Measurements from ENCODE around the gene RALA. TPM values are rescaled to one million over a fixed set of nuclear protein-coding genes. Genes with fewer than 3 reads are reported as not detected.

Gene RALA
- polyA plus RNA-seq, 6 donors from 2014 or later = 28.2 to 52.2 (median 40.2) TPM

DNA sequence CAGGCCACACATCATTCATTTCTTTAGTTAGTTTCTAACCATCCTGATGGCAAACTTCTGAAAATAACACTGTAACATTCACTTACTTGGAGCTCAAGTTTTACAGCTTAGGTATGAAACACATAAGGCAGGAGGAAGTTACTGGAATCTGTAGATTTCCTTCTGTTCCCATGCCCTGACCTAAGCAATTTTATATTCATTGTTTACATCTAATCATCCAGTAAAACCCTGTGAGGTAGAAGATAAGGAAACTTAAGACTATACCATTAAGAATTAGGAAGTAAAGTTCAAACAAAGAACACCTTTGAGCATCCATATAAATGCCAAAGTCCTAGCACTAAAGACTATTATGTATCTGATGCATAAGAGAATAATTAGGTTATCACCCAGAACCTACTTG, 19.5 kb downstream of the RALA start:
- Mint-ChIP-seq H3K27ac (peak overlapping the region in 1 of 6 donors; percentile 85), H3K36me3 (peaks cover 0 to 11% of the 10 kb centered on the region in 2 donors), H3K4me1 (peaks cover 35 to 59% (median 53%) of the 10 kb centered on the region in 3 donors), H3K27me3 (no peaks in the 10 kb centered on the region), H3K9me3 (peaks cover 0 to 1% (median 0%) of the 10 kb centered on the region in 7 donors), H3K4me3 (no peak overlapping the region)
- no peak for ATAC-seq (ENCODE audit: low read depth in 2 of 2)
- no peak for DNase-seq

DNA sequence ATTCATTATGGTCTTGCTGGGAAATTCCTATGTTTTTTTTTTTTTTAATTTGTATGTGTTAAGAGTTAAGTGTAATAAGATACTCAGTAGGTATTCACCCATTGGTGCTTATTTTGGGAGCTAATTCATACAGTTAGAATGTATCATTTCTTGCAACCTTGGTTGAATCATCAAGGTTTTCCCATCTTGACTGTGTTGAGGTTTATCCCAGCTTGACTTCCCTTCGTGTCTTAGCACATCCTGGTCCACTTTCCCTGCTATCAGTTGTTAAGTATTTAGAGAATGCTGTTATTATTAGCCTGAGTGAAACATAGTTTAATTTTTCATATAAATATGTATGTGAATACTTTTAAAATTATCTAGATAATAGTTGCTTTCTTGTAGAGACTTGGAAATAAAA, 20.8 kb downstream of the RALA start:
- no peak overlapping the region for H3K4me3 Mint-ChIP-seq
- no peak for ATAC-seq (ENCODE audit: low read depth in 2 of 2)
- peaks cover 0 to 1% (median 0%) of the 10 kb centered on the region in 7 donors for H3K9me3 Mint-ChIP-seq
- H3K36me3 Mint-ChIP-seq = peaks cover 0 to 9% of the 10 kb centered on the region in 2 donors
- no peaks in the 10 kb centered on the region for H3K27me3 Mint-ChIP-seq
- peak overlapping the region in 2 of 6 donors; percentile 12 to 36 for H3K27ac Mint-ChIP-seq
- peaks cover 42 to 57% (median 53%) of the 10 kb centered on the region in 3 donors for H3K4me1 Mint-ChIP-seq
- no peak for DNase-seq

DNA sequence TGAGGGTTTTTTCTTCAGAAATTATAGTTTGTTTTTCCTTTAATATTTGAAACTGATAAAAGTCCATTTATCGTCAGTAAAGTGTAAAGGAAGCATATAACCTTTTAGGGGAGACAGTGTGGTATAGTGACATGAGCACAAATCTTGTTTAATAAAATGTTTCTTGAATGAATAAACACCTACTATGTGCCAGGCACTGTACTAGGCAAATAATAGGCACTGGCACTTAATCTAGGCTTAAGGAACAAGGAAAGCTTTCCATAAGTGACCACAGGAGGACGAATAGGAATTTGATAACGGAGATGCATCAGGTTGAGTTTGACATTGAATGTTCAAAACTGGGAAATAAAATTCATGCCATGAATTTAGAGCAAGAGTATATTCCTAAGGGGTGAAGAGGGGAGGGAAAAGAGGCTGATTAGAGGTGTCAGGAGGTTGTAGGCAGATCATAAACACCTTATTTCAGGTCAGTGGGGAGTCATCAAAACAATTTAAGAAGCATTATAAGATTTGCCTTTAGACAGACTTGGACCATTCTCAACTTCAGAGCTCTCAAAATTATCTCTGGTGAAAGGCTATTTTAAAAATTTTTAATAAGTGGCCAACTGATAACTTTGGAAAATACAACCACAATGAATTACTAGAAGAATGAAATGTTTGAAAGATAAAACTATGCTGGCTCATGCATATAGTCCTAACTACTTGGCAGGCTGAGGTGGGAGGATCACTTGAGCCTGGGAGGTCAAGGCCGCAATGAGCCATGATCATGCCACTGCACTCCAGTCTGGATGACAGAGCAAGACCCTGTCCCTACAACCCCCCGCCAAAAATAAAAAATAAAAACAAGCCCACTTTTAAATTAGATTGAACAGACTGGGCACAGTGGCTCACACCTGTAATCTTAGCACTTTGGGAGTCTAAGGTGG, 22.4 kb downstream of the RALA start:
- DNase-seq (no peak), ATAC-seq (ENCODE audit: low read depth in 2 of 2) (no peak)
- peaks cover 0 to 7% of the 10 kb centered on the region in 2 donors for H3K36me3 Mint-ChIP-seq
- no peaks in the 10 kb centered on the region for H3K27me3 Mint-ChIP-seq
- H3K9me3 Mint-ChIP-seq = peaks cover 0 to 1% (median 0%) of the 10 kb centered on the region in 7 donors
- peak overlapping the region in 2 of 6 donors; percentile 3 to 39 for H3K27ac Mint-ChIP-seq
- H3K4me1 Mint-ChIP-seq = peaks cover 39 to 56% (median 51%) of the 10 kb centered on the region in 3 donors
- peak overlapping the region in 1 of 8 donors; percentile 21 for H3K4me3 Mint-ChIP-seq

DNA sequence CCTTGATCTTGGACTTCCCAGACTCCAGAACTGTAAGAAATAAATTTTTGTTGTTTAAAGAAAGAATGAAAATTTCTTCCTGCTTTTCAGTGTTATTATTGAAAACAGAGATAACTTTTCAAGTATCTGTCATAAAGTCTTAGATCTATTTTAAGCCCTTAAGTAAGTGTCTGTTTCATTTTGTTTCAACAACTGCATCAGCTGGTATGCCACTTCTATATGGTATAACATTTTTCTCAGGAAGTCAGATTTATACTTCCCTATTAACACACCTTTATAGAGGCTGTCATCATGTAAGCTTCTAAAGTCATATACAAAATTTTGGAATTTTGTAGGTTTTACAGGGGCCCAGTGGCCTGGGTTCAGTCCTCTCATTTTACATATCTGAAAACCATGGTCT, 24.4 kb downstream of the RALA start:
- DNase-seq = no peak

DNA sequence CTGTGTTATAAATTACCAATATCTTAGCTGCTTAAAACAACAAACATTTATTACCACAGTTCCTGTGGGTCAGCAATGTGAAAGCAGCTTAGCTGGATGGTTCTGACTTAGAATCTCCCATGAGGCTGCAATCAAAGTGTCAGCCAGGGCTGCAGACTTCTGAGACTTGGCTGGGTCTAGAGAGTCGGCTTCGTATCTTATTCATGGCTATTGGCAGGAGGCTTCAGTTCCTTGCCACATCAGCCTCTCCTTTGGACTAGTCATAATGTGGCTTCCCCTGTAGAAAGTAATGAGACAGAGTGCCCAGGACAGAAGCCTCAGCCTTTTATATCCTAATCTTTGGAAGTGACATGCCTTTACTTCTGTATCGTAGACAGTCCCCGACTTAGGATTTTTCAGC, 27.3 kb downstream of the RALA start:
- peaks cover 8 to 14% of the 10 kb centered on the region in 2 donors for H3K36me3 Mint-ChIP-seq
- DNase-seq (no peak), ATAC-seq (ENCODE audit: low read depth in 2 of 2) (no peak)
- H3K9me3 Mint-ChIP-seq = peaks cover 4 to 7% (median 5%) of the 10 kb centered on the region in 7 donors
- no peaks in the 10 kb centered on the region for H3K27me3 Mint-ChIP-seq
- H3K4me3 Mint-ChIP-seq = no peak overlapping the region
- peak overlapping the region in 1 of 6 donors; percentile 21 for H3K27ac Mint-ChIP-seq
- peaks cover 24 to 47% (median 41%) of the 10 kb centered on the region in 3 donors for H3K4me1 Mint-ChIP-seq

More for the DNA sequence above, 24.4 kb downstream of the RALA start:
- H3K9me3 Mint-ChIP-seq = peaks cover 0 to 1% (median 0%) of the 10 kb centered on the region in 7 donors
- H3K36me3 Mint-ChIP-seq = peaks cover 0 to 4% of the 10 kb centered on the region in 2 donors
- no peaks in the 10 kb centered on the region for H3K27me3 Mint-ChIP-seq
- peaks cover 24 to 46% (median 38%) of the 10 kb centered on the region in 3 donors for H3K4me1 Mint-ChIP-seq
- no peak for ATAC-seq (ENCODE audit: low read depth in 2 of 2)
- H3K4me3 Mint-ChIP-seq = no peak overlapping the region
- peak overlapping the region in 1 of 6 donors; percentile 49 for H3K27ac Mint-ChIP-seq

DNA sequence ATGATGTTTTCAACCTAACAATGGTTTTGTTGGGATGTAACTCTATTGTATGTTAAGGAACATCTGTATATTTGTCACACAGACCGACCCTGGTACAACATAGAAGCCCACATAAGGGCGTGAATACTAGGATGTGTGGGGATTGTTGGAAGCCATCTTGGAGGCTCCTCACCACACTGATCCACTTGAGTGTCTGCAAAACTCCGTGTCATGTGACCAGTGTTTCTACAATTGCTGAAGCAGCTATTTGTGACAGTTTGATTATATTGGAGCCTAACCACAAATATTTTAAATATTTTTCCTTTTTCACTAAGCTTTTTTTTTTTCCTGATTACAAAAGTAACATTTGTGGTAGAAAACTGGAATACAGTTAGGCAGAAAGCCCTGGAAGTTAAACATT, 27.9 kb downstream of the RALA start:
- Mint-ChIP-seq H3K4me3 (peak overlapping the region in 1 of 8 donors; percentile 15), H3K4me1 (peaks cover 25 to 51% (median 41%) of the 10 kb centered on the region in 3 donors), H3K36me3 (peaks cover 8 to 14% of the 10 kb centered on the region in 2 donors), H3K27me3 (no peaks in the 10 kb centered on the region), H3K9me3 (peaks cover 4 to 7% (median 5%) of the 10 kb centered on the region in 7 donors), H3K27ac (no peak overlapping the region)
- ATAC-seq (ENCODE audit: low read depth in 2 of 2) = no peak
- DNase-seq = no peak

DNA sequence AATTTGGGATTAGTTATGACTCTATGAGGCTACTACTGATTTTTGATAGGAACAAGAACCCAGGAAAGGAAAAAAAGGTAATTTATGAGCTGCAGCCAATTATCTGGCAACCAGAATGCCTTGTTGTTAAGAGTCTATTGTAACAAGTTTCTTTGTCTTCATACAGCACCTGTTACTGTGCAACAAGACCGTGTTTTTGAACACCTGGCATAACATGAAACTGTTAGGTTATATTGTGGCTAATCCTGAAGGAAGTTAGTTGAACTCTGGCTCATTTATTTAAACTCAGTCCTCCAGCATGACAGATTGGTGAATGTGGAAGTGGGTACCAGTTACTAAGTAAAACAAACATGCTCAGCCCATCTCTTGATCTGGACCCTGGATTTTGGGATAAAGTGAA, 33.0 kb downstream of the RALA start:
- DNase-seq (no peak), ATAC-seq (ENCODE audit: low read depth in 2 of 2) (no peak)
- H3K9me3 Mint-ChIP-seq = peaks cover 4 to 21% (median 10%) of the 10 kb centered on the region in 7 donors
- peak overlapping the region in 3 of 6 donors; percentile 11 to 56 (median 34) for H3K27ac Mint-ChIP-seq
- H3K4me3 Mint-ChIP-seq = no peak overlapping the region
- H3K4me1 Mint-ChIP-seq = peaks cover 14 to 32% (median 30%) of the 10 kb centered on the region in 3 donors
- peaks cover 15 to 20% of the 10 kb centered on the region in 2 donors for H3K36me3 Mint-ChIP-seq
- H3K27me3 Mint-ChIP-seq = no peaks in the 10 kb centered on the region

DNA sequence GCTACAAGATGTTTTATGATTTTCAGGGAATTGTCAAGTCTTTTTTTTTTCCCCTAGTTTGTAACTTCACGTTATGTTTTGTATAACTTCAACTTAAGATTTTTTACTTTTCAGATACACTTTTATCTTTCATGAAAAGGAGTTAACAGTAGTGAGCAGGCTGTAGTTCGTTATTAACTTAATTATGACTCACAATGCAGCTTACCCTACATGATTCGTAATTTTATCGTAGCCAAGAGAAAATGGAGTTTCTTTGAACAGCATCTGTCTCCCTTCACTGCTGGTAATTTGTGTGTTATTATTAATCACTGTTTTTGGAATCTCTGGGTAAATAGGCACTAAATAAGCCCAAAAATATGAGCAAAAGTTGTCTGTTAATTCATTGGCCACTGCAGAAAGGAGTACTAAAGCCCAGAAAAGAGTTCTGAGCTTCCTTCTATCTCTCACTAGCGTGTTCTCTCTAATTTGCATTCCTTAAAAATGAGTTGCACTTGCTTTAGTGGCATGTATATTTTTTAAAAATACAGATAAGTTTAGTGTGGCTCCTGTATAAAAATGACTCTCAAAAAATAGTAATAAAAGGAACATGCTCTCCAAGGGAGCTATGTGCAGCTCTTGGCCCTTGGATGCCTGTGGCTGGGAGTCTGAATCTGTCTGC, 36.1 kb downstream of the RALA start:
- Mint-ChIP-seq H3K4me1 (peaks cover 9 to 35% (median 28%) of the 10 kb centered on the region in 3 donors), H3K9me3 (peaks cover 4 to 28% (median 15%) of the 10 kb centered on the region in 7 donors)

DNA sequence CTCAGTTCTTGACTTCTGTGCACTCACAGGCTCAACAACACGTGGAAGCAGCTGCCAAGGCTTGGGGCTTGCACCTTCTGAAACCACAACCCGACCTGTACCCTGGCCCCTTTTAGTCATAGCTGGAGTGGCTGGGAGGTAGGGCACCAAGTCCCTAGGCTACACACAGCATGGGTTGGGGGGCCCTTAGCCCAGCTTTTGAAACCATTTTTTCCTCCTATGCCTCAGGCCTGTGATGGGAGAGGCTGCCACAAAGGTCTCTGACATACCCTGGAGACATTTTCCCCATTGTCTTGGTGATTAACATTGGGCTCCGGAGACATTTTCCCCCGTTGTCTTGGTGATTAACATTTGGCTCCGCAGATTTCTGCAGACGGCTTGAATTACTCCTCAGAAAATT, 38.6 kb downstream of the RALA start:
- peaks cover 0 to 22% (median 10%) of the 10 kb centered on the region in 7 donors for H3K9me3 Mint-ChIP-seq
- peaks cover 26 to 29% of the 10 kb centered on the region in 2 donors for H3K36me3 Mint-ChIP-seq
- H3K27ac Mint-ChIP-seq = no peak overlapping the region
- no peak overlapping the region for H3K4me3 Mint-ChIP-seq
- H3K27me3 Mint-ChIP-seq = no peaks in the 10 kb centered on the region
- DNase-seq (no peak), ATAC-seq (ENCODE audit: low read depth in 2 of 2) (no peak)
- peaks cover 0 to 34% (median 20%) of the 10 kb centered on the region in 3 donors for H3K4me1 Mint-ChIP-seq

More for the DNA sequence above, 36.1 kb downstream of the RALA start:
- DNase-seq = no peak
- no peak for ATAC-seq (ENCODE audit: low read depth in 2 of 2)
- Mint-ChIP-seq H3K27ac (peak overlapping the region in 1 of 6 donors; percentile 22), H3K4me3 (no peak overlapping the region), H3K36me3 (peaks cover 23 to 29% of the 10 kb centered on the region in 2 donors), H3K27me3 (no peaks in the 10 kb centered on the region)

DNA sequence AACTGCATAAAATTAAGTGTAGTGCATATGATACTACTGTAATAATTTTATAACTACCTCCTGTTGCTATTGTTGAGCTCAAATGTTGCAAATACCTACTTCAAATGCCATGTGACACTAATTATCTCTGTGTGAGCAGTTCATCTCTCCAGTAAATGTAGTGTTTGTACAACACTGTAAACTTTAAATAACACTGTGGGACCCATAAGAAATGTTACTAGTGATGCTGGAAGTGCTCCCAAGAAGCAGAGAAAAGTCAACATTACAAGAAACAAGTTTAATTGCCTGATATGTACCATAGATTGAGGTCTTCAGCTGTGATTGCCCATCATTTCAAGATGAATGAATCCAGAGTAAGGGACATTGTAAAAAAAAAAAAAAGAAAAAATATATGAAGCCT, 39.9 kb downstream of the RALA start:
- H3K36me3 Mint-ChIP-seq = peaks cover 25 to 26% of the 10 kb centered on the region in 2 donors
- peaks cover 0 to 22% (median 10%) of the 10 kb centered on the region in 7 donors for H3K9me3 Mint-ChIP-seq
- H3K27ac Mint-ChIP-seq = no peak overlapping the region
- no peak for ATAC-seq (ENCODE audit: low read depth in 2 of 2)
- H3K4me1 Mint-ChIP-seq = peaks cover 0 to 35% (median 11%) of the 10 kb centered on the region in 3 donors
- H3K27me3 Mint-ChIP-seq = no peaks in the 10 kb centered on the region
- H3K4me3 Mint-ChIP-seq = no peak overlapping the region
- no peak for DNase-seq

DNA sequence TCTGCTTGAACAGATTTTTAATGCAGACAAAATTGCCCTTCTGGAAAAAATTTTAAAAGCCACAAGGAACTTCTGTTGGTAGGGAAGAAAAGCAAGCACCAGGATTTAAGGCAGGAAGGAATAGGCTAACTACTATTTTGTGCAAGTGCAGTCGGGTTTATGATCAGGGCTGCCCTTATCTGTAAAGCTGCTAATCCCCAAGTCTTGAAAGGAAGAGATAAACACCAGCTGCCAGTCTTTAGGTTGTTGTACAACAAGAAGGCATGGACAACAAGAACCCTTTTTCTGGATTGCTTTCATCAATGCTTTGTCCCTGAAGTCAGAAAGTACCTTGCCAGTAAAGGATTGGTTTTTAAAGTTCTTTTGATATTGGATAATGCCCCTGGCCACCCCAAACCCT, 40.7 kb downstream of the RALA start:
- ATAC-seq (ENCODE audit: low read depth in 2 of 2) (no peak), DNase-seq (no peak)
- Mint-ChIP-seq H3K36me3 (peaks cover 25 to 26% of the 10 kb centered on the region in 2 donors), H3K27me3 (no peaks in the 10 kb centered on the region), H3K27ac (peak overlapping the region in 1 of 6 donors; percentile 63), H3K9me3 (peaks cover 0 to 22% (median 10%) of the 10 kb centered on the region in 7 donors), H3K4me1 (peaks cover 0 to 37% (median 15%) of the 10 kb centered on the region in 3 donors), H3K4me3 (no peak overlapping the region)

DNA sequence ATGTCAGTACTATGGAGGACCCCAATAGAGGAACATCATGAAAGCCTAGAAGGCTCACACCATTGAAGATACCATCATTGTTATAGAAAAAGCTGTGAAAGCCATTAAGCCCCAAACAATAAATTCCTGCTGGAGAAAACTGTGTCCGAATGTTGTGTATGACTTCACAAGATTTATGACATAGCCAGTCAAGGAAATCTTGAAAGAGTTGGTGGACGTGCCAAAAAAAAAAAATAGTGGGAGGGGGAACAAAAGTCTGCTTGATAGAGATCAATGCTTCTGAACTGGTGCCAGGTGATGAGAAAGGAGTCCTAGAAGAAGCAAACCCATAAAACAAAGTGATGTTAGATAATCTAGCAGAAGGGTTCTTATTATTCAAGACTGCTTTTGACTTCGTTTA, 41.2 kb downstream of the RALA start:
- no peak overlapping the region for H3K4me3 Mint-ChIP-seq
- H3K27ac Mint-ChIP-seq = peak overlapping the region in 1 of 6 donors; percentile 3
- no peaks in the 10 kb centered on the region for H3K27me3 Mint-ChIP-seq
- ATAC-seq (ENCODE audit: low read depth in 2 of 2) (no peak), DNase-seq (no peak)
- H3K4me1 Mint-ChIP-seq = peaks cover 0 to 41% (median 19%) of the 10 kb centered on the region in 3 donors
- peaks cover 0 to 19% (median 10%) of the 10 kb centered on the region in 7 donors for H3K9me3 Mint-ChIP-seq
- peaks cover 25 to 26% of the 10 kb centered on the region in 2 donors for H3K36me3 Mint-ChIP-seq

DNA sequence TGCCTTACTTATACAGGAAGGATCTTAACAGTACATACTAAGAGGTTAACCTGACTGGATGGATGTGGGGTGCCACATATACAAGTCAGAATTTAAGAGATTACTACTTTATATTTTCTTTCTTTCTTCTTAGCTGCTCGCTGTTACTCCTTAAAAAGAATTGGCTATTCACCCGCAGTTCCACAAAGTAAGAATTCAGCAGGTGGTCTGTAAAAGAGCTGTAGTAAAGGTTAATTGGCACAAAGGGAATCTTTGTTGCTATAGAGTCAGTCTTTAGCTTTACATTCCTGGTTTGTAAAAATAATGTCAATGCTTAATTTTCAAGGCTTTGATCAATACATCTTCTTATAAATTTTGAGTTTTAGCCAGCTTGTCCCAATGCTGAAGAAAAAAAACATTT, 43.2 kb downstream of the RALA start:
- ATAC-seq (ENCODE audit: low read depth in 2 of 2) (no peak), DNase-seq (no peak)
- peaks cover 19% of the 10 kb centered on the region in 2 donors for H3K36me3 Mint-ChIP-seq
- H3K4me3 Mint-ChIP-seq = no peak overlapping the region
- no peaks in the 10 kb centered on the region for H3K27me3 Mint-ChIP-seq
- peaks cover 6 to 49% (median 24%) of the 10 kb centered on the region in 3 donors for H3K4me1 Mint-ChIP-seq
- H3K9me3 Mint-ChIP-seq = peaks cover 0 to 8% (median 5%) of the 10 kb centered on the region in 7 donors
- H3K27ac Mint-ChIP-seq = peak overlapping the region in 3 of 6 donors; percentile 10 to 22 (median 12)

Data from naive B cell (primary cell).